Aortic smooth muscle cell (primary cell): ENCODE results near the gene LAG3. TPM values are rescaled to one million over a fixed set of nuclear protein-coding genes. Genes with fewer than 3 reads are reported as not detected.

Experiments
- total RNA-seq: library from RNA; depleted of rRNA; stranded (reverse); fragments of >200 nt; gene quantifications from 2 replicates; pipeline ENCODE4 v1.2.3, GENCODE V29; 2014

The LAG3 gene
- under 0.01 and 0.12 TPM in 2 replicates for total RNA-seq

GRCh38 chr12:6772331-6772695 is at the start of gene LAG3:
TSS of gene LAG3 (plus strand) at chr12:6772520. CDS start at chr12:6772853, 333 bp downstream.

GRCh38 chr12:6723607-6724408 is 48.5 kb upstream of the LAG3 start, which contains the start of gene COPS7A:
TSS of gene COPS7A (plus strand) at chr12:6724046. CDS start at chr12:6724657, 611 bp downstream.

GRCh38 chr12:6752921-6753771 is 19.2 kb upstream of the LAG3 start, which contains the start of gene MLF2:
TSS of gene MLF2 (minus strand) at chr12:6753141. CDS start at chr12:6752334, 807 bp downstream.

GRCh38 chr12:6765634-6766581 is 6.4 kb upstream of the LAG3 start, which contains the start of gene PTMS:
TSS of gene PTMS (plus strand) at chr12:6766363. CDS start at chr12:6766706, 343 bp downstream.

GRCh38 chr12:6788972-6789924 is 16.9 kb downstream of the LAG3 start, which contains the start of gene CD4:
TSS of gene CD4 (plus strand) at chr12:6789528. CDS start at chr12:6800139, 10,611 bp downstream.

GRCh38 chr12:6821591-6822425 is 49.5 kb downstream of the LAG3 start, which contains the start of gene GPR162:
TSS of gene GPR162 (plus strand) at chr12:6821821. CDS start at chr12:6823899, 2,078 bp downstream.

Other genes starting within 250 kb of the LAG3 start
- 8,383 and 9,740 TPM in 2 replicates for gene GAPDH, start 238.0 kb upstream of the LAG3 start, total RNA-seq
- gene IFFO1, start 216.5 kb upstream of the LAG3 start, total RNA-seq: 30.0 and 44.3 TPM in 2 replicates
- gene NOP2, start 204.2 kb upstream of the LAG3 start, total RNA-seq: 12.3 and 19.0 TPM in 2 replicates
- gene CHD4, start 165.1 kb upstream of the LAG3 start, total RNA-seq: 228 and 268 TPM in 2 replicates
- not detected in 2 replicates for gene LPAR5, start 136.6 kb upstream of the LAG3 start, total RNA-seq
- 0.13 and 0.25 TPM in 2 replicates for gene ACRBP, start 125.1 kb upstream of the LAG3 start, total RNA-seq
- 26.0 and 41.9 TPM in 2 replicates for gene ING4, start 109.4 kb upstream of the LAG3 start, total RNA-seq
- gene ZNF384, start 83.1 kb upstream of the LAG3 start, total RNA-seq: 9.2 and 10.6 TPM in 2 replicates
- gene PIANP, start 71.7 kb upstream of the LAG3 start, total RNA-seq: 0.13 TPM in 1 of 2 replicates, not detected in the other
- gene COPS7A, start 48.5 kb upstream of the LAG3 start, total RNA-seq: 143 and 164 TPM in 2 replicates
- gene MLF2, start 19.4 kb upstream of the LAG3 start, total RNA-seq: 119 TPM in 2 replicates
- 58.0 and 85.9 TPM in 2 replicates for gene PTMS, start 6.2 kb upstream of the LAG3 start, total RNA-seq
- gene CD4, start 17.0 kb downstream of the LAG3 start, total RNA-seq: 3.1 and 7.5 TPM in 2 replicates
- 5.7 and 7.9 TPM in 2 replicates for gene GPR162, start 49.3 kb downstream of the LAG3 start, total RNA-seq
- 90.6 and 104 TPM in 2 replicates for gene P3H3, start 55.9 kb downstream of the LAG3 start, total RNA-seq
- gene GNB3, start 68.4 kb downstream of the LAG3 start, total RNA-seq: 1.6 and 1.8 TPM in 2 replicates
- 9.5 and 19.2 TPM in 2 replicates for gene CDCA3, start 78.8 kb downstream of the LAG3 start, total RNA-seq
- gene USP5, start 79.6 kb downstream of the LAG3 start, total RNA-seq: 98.9 and 128 TPM in 2 replicates
- 769 and 1,187 TPM in 2 replicates for gene TPI1, start 95.0 kb downstream of the LAG3 start, total RNA-seq
- gene SPSB2, start 100.8 kb downstream of the LAG3 start, total RNA-seq: 9.6 and 10.5 TPM in 2 replicates
- gene LRRC23, start 132.3 kb downstream of the LAG3 start, total RNA-seq: 12.4 and 12.7 TPM in 2 replicates
- gene ENO2, start 142.1 kb downstream of the LAG3 start, total RNA-seq: 16.2 and 19.3 TPM in 2 replicates
- gene ATN1, start 155.4 kb downstream of the LAG3 start, total RNA-seq: 6.7 and 23.0 TPM in 2 replicates
- gene RNU7-1, start 171.3 kb downstream of the LAG3 start, total RNA-seq: not detected in 2 replicates
- 114 and 150 TPM in 2 replicates for gene C12orf57, start 171.5 kb downstream of the LAG3 start, total RNA-seq
- not detected in 2 replicates for gene PTPN6, start 178.8 kb downstream of the LAG3 start, total RNA-seq
- gene PHB2, start 198.1 kb downstream of the LAG3 start, total RNA-seq: 103 and 125 TPM in 2 replicates
- 26.3 and 35.9 TPM in 2 replicates for gene EMG1, start 198.4 kb downstream of the LAG3 start, total RNA-seq
- gene LPCAT3, start 246.0 kb downstream of the LAG3 start, total RNA-seq: 7.3 and 13.2 TPM in 2 replicates